HepG2 (cell line): Measurements from ENCODE around the gene TACC2.

Experiments used
- ADNP ChIP-seq: sonication (generic); formaldehyde crosslinking; IDR thresholded peaks from 2 replicates; pipeline ENCODE4 v1.4.0; 2020; ENCODE audit warnings: missing genetic modification reagents
- ATF7 ChIP-seq, 2 experiments: fragments of 450-650 bp in 1 of 2; sonication (generic) in 1 of 2; formaldehyde crosslinking in 1 of 2; IDR thresholded peaks; 2 replicates each; pipeline versions ENCODE4 v1.4.0 to v1.6.1; 2016 to 2020; ENCODE audit warnings: antibody characterized with exemption in 1 of 2, mild to moderate bottlenecking in 1 of 2, missing genetic modification reagents in 1 of 2
- HES4 ChIP-seq: sonication (generic); formaldehyde crosslinking; IDR thresholded peaks from 2 replicates; pipeline ENCODE4 v1.9.0; 2021; ENCODE audit warnings: mild to moderate bottlenecking, missing genetic modification reagents, borderline replicate concordance
- MAFF ChIP-seq: IDR thresholded peaks from 2 replicates; pipeline ENCODE4 v1.6.1; 2011; ENCODE audit warnings: low read depth, low read length, improper control_type of control experiment
- NFATC3 ChIP-seq: sonication (generic); formaldehyde crosslinking; IDR thresholded peaks from 2 replicates; pipeline ENCODE4 v1.5.1; 2020; ENCODE audit warnings: mild to moderate bottlenecking, missing genetic modification reagents
- NRL ChIP-seq: sonication (generic); formaldehyde crosslinking; IDR thresholded peaks from 2 replicates; pipeline ENCODE4 v1.5.0; 2020; ENCODE audit warnings: missing genetic modification reagents, mild to moderate bottlenecking, moderate library complexity, borderline replicate concordance
- SP140L ChIP-seq: sonication (generic); formaldehyde crosslinking; IDR thresholded peaks from 2 replicates; pipeline ENCODE4 v1.4.0; 2020; ENCODE audit warnings: missing genetic modification reagents, borderline replicate concordance
- ZNF232 ChIP-seq: sonication (generic); formaldehyde crosslinking; IDR thresholded peaks from 2 replicates; pipeline ENCODE4 v1.4.0; 2020; ENCODE audit warnings: missing genetic modification reagents, borderline replicate concordance
- ZNF564 ChIP-seq: sonication (generic); formaldehyde crosslinking; IDR thresholded peaks from 2 replicates; pipeline ENCODE4 v1.8.1; 2023; ENCODE audit warnings: mild to moderate bottlenecking, missing genetic modification reagents
- ZNF780A ChIP-seq: sonication (generic); formaldehyde crosslinking; IDR thresholded peaks from 2 replicates; pipeline ENCODE4 v1.8.0; 2022; ENCODE audit warnings: mild to moderate bottlenecking, missing genetic modification reagents, moderate library complexity
- ZSCAN12 ChIP-seq: sonication (generic); formaldehyde crosslinking; IDR thresholded peaks from 2 replicates; pipeline ENCODE4 v1.9.0; 2021; ENCODE audit warnings: mild to moderate bottlenecking, missing genetic modification reagents
- TF ChIP-seq, protein P1 (sequence below): sonication (generic); formaldehyde crosslinking; IDR thresholded peaks from 2 replicates; pipeline ENCODE4 v1.5.0; 2020; ENCODE audit warnings: mild to moderate bottlenecking, missing genetic modification reagents, moderate library complexity
- TF ChIP-seq, protein P2 (sequence below): sonication (generic); formaldehyde crosslinking; IDR thresholded peaks from 2 replicates; pipeline ENCODE4 v1.9.0; 2021; ENCODE audit warnings: missing genetic modification reagents, borderline replicate concordance
- TF ChIP-seq, protein P3 (sequence below): sonication (generic); formaldehyde crosslinking; IDR thresholded peaks from 2 replicates; pipeline ENCODE4; 2020; ENCODE audit warnings: missing genetic modification reagents, mild to moderate bottlenecking, borderline replicate concordance

DNA sequence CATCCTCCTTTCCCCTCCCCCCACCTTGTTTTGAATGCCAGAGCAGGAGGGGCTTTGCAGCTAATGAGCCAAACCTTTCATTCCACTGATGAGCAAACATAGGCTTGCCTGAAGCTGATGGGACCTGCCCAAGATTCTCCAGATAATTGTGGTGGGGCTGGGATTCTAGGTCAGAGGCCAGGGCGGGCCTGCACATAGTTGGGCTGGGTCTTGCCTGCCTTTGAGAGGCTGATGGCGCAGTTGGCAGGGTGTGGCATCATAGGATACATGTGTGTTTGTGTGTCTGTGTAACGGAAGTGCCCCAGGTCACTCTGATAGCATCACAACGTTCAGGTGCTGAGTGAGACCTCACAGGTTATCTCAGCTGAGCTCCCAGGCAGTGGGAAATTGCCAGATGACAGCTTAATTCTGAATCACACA lies 305.0 kb downstream of the TACC2 start:
- TF ChIP-seq ATF7 (IDR thresholded peaks at IDR 0.05) (no peak), ATF7 (CRISPR knock-in tag; IDR thresholded peaks at IDR 0.05) (no peak), NFATC3 (no peak), ZNF232 (CRISPR knock-in tag) (no peak), ZSCAN12 (CRISPR knock-in tag) (no peak), ZNF780A (no peak), HES4 (CRISPR knock-in tag) (no peak), ADNP (CRISPR knock-in tag) (no peak), SP140L (CRISPR knock-in tag) (no peak), MAFF (no peak), NRL (CRISPR knock-in tag) (no peak), ZNF564 (no peak)
- TF ChIP-seq, protein P1, sequence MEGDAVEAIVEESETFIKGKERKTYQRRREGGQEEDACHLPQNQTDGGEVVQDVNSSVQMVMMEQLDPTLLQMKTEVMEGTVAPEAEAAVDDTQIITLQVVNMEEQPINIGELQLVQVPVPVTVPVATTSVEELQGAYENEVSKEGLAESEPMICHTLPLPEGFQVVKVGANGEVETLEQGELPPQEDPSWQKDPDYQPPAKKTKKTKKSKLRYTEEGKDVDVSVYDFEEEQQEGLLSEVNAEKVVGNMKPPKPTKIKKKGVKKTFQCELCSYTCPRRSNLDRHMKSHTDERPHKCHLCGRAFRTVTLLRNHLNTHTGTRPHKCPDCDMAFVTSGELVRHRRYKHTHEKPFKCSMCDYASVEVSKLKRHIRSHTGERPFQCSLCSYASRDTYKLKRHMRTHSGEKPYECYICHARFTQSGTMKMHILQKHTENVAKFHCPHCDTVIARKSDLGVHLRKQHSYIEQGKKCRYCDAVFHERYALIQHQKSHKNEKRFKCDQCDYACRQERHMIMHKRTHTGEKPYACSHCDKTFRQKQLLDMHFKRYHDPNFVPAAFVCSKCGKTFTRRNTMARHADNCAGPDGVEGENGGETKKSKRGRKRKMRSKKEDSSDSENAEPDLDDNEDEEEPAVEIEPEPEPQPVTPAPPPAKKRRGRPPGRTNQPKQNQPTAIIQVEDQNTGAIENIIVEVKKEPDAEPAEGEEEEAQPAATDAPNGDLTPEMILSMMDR = no peak
- TF ChIP-seq, protein P2, sequence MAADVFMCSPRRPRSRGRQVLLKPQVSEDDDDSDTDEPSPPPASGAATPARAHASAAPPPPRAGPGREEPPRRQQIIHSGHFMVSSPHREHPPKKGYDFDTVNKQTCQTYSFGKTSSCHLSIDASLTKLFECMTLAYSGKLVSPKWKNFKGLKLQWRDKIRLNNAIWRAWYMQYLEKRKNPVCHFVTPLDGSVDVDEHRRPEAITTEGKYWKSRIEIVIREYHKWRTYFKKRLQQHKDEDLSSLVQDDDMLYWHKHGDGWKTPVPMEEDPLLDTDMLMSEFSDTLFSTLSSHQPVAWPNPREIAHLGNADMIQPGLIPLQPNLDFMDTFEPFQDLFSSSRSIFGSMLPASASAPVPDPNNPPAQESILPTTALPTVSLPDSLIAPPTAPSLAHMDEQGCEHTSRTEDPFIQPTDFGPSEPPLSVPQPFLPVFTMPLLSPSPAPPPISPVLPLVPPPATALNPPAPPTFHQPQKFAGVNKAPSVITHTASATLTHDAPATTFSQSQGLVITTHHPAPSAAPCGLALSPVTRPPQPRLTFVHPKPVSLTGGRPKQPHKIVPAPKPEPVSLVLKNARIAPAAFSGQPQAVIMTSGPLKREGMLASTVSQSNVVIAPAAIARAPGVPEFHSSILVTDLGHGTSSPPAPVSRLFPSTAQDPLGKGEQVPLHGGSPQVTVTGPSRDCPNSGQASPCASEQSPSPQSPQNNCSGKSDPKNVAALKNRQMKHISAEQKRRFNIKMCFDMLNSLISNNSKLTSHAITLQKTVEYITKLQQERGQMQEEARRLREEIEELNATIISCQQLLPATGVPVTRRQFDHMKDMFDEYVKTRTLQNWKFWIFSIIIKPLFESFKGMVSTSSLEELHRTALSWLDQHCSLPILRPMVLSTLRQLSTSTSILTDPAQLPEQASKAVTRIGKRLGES (CRISPR knock-in tag) = no peak
- TF ChIP-seq, protein P3, sequence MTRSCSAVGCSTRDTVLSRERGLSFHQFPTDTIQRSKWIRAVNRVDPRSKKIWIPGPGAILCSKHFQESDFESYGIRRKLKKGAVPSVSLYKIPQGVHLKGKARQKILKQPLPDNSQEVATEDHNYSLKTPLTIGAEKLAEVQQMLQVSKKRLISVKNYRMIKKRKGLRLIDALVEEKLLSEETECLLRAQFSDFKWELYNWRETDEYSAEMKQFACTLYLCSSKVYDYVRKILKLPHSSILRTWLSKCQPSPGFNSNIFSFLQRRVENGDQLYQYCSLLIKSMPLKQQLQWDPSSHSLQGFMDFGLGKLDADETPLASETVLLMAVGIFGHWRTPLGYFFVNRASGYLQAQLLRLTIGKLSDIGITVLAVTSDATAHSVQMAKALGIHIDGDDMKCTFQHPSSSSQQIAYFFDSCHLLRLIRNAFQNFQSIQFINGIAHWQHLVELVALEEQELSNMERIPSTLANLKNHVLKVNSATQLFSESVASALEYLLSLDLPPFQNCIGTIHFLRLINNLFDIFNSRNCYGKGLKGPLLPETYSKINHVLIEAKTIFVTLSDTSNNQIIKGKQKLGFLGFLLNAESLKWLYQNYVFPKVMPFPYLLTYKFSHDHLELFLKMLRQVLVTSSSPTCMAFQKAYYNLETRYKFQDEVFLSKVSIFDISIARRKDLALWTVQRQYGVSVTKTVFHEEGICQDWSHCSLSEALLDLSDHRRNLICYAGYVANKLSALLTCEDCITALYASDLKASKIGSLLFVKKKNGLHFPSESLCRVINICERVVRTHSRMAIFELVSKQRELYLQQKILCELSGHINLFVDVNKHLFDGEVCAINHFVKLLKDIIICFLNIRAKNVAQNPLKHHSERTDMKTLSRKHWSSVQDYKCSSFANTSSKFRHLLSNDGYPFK (CRISPR knock-in tag) = no peak
